GM19467 (cell line): Measurements from ENCODE around the gene ASNSD1.
"Not testable (repeated sequence)": the region's sequence is repeated elsewhere in the genome, so short reads cannot be mapped to it uniquely, and the experiment has no call there.

Experiments used
- ATAC-seq: cut with Tn5 transposase; IDR thresholded peaks from one replicate; pipeline ENCODE4 v1.9.1; 2021; ENCODE audit warnings: mild to moderate bottlenecking, moderate library complexity; ENCODE audit not compliant: unreplicated experiment

Gene ASNSD1

DNA sequence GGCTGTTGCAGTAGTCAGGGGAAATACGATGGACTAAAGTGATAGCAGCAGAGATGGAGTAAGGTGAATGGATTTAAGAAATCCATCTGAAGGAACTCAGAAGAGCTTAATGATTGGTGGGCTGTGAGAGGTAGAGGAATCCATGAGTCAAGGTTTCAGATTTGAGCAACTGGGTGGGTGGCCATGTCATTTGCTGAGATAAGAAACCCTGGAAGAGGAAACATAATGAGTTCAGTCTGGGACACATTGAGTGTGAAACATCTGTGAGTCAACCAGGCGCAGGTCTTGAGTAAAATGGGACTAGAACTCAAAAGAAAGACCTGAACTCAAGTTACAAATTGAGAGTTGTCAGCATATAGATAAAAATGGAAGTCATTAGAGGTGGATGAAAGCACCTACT, 19.7 kb upstream of the ASNSD1 start:
- no peak for ATAC-seq

DNA sequence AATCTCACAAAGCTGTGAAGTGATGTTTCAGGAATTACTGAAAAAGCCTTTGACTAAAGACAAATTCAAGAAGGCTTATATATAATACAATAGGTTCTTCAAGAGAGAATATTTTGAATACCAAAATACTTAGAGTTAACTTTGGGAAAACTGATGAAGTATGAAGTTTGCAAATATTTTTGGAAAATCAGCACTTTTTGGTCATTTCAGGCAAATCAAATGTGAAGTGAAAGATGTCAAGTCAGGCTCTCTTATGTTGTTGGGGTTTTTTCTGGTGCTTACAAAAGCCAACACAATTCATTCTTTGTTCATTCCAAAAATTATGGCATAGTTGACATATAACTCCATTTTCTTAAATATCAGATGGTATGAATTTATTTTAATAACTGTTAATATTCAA, 14.7 kb upstream of the ASNSD1 start:
- ATAC-seq: no peak

DNA sequence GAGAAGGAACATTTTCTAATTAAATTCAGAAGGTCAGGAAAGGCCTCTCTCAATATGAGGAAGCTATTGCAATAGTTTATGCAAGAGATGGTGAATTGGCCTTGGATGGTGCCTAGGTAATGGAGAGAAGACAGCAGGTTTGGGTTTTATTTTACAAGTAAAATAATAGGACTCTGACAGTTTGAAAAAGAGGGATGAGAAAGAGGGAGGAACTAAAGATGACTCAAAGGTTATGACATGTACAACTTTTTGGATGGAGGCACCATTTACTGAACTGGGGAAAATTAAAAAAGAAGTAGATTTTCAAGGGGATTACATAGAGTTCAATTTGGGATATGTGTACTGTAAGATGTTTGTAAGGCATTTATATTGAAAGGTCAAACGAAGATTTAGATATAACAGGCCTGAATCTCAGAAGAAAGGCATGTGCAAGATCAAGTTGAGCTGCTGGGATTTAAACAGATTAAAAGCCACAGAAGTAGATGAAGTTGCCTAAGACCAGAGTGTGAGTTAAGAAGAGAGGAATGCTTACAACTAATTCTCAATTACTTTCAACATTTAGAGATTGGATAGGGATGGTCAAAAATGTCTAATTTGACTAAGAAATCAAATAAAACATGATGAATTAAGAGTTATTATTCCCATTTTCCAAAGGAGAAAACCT, 12.3 kb upstream of the ASNSD1 start:
- no peak for ATAC-seq

DNA sequence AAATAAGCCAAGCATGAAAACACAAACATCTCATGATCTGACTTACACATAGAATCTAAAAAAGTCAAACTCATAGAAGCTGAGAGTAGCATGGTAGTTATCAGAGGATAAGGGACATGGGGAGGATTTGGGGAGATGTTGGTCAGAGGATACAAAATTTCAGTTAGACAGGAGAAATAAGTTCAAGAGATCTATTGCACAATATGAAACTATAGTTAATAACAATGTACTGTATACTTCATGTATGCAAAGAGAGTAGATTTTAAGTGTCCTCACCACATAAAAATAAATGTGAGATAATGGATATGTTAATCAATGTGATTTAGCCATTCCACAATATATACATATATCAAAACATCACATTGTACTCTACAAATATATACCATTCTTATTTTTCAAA, 10.0 kb upstream of the ASNSD1 start:
- no peak for ATAC-seq

DNA sequence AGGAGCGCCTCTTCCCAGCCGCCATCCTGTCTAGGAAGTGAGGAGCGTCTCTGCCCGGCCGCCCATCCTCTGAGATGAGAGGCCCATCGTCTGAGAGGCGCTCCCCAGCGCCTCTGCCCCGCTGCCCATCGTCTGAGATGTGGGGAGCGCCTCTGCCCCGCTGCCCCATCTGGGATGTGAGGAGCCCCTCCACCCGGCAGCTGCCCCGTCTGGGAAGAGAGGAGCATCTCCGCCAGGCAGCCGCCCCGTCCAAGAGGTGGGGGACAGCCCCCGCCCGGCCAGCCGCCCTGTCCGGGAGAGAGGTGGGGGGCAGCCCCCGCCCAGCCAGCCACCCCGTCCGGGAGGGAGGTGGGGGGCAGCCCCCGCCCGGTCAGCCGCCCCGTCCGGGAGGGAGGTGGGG, 7.8 kb upstream of the ASNSD1 start:
- not testable (repeated sequence) for ATAC-seq

DNA sequence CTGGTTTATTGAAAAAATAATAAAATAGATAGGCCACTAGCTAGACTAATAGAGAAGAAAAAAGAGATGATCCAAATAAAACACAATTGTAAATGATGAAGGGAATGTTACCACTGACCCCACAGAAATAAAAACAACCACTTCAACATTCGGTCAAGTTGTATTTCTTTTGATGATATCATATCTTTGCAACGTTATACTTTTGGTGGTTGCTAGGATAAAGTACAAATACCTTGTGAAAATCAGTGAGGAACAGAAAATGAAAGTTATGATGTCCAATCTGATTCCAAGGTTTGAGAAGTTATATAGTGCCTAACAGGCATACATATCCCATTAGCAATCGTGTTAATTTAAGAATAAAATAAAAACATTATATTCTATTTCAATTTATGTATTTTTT, 6.6 kb upstream of the ASNSD1 start:
- no peak for ATAC-seq

DNA sequence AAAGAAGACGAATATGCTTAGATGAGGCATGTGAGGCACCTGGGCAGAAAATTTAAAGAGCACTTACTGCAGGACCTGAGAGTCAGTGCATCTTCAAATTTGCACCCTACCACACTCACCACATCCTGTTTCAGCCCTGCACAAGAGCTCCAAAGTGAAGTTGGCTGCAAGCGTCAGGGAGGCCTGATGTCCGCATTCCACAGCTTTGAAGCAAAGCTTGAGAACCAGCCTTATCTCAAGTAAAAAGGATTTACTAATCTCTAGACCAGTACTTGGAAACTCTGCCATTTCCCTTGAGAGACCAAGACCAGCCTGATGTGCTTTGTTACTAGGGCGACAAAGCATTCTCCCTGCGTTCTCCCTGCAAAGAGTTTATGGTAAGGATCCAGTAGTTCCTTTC, 3.4 kb upstream of the ASNSD1 start:
- peak; percentile 37 for ATAC-seq

DNA sequence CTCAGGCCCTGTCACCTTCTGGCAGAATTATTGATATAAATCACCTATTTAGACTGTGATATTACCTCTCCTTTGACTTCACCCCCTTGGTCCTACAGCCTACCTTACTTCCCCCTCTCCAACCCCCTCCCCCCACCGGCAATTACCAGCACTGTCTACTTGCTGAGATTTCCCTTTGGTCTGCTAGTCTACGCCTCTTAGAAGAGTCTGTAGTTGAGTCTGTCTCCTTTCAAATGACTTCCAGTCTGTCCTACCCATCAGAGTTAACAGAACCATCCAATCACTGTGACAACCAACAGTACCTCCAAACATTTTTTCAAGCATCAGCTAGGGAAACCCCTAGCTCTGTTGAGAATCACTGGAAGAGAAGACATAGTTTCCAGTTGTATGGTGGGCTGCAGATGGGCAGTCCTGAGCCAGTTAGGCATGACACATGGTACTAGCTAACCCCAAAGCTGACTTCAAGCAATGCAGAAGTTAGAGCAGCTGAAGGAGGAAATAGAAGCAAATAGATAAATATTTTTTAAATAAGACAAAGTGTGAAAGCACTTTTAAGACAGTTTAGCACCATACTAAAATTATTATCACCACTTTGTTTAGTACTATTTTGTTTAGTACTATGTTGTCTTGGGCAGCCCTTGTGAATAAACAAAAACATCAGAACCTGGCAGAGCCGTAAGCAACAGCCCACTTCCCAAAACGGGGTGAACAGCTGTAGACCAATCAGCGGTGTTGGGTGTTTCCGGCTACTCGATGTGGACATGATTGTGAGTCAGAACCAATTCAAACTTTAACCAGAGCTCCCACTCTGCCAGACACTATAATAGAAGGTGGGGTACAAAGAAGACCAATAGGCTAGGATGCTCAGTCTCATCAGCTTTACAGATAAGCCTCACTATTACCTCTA, 2.7 kb upstream of the ASNSD1 start:
- ATAC-seq: no peak

DNA sequence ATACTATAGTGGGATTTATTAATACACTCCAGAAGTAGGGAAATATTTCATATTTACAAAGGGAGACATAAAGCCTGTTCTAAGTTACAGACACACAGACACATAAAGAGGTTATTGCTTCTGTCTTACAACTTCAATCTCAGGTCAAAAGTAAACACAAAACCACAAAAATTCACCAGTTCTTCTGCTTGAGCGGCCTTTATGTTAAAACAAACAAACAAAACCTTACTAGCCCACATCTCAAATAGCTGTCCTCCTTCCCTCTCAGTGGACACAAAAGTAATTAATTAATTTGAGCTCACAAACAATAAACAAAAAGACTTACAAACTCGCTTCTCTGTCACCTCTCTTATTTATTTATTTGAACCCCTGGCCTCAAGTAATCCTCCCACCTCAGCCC, 1.5 kb upstream of the ASNSD1 start:
- no peak for ATAC-seq

DNA sequence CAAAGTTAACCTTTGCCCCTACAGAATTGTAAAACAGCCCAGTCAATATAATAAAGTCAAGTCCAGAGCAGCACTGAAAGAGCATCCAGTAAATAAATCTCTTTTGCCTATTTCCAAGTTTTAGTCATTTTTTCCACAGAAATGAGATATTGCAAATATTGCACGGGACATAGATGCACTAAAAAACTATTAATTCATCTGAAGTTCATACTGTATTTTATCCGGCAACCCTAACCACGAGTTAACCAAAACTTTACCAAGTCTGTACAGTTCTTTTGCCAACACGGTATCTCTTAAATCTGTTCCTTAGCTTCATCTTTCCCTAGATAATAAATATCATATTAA, 484 bp upstream of the ASNSD1 start:
- no peak for ATAC-seq

DNA sequence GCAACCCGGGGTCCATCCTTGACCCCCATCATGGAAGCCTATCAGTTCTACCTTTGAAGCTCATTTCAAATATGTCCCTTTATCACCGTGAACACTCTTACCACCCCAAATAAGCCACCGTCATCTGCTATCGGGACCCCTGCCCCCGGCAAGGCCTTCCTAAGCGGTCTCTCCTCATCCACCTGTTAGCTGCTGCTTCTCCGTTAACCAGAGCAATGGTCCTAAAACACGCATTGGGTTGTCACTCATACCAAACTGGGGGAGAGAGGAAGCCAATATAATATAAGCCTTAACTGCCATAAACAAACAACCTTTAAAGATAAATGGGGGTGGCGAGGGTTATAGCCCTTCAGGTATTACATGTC, 680 bp downstream of the ASNSD1 start:
- no peak for ATAC-seq

DNA sequence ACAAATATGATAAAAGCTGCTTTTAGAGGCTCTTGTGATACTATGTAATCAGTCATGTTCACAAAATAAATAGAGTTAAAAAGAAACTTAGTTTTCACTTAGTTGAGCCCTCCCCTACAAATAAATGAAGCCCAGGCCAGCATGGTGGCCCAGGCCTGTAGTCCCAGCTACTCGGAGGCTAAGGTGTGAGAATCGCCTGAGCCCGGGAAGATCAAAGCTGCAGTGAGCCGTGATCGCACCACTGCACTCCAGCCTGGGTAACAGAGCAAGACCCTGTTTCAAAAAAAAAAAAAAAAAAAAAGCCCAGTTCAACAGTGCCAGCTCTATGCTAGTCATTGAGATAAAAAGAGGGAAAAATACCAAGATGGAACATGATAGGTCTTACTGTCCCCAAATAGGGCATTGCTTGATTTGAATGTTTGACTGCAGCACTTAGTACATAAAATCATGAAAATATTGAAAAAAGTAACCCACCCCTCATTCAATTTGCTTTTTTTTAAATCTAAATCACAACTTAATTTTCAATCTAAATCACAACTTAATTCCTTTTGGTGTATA, 1.5 kb downstream of the ASNSD1 start:
- no peak for ATAC-seq

DNA sequence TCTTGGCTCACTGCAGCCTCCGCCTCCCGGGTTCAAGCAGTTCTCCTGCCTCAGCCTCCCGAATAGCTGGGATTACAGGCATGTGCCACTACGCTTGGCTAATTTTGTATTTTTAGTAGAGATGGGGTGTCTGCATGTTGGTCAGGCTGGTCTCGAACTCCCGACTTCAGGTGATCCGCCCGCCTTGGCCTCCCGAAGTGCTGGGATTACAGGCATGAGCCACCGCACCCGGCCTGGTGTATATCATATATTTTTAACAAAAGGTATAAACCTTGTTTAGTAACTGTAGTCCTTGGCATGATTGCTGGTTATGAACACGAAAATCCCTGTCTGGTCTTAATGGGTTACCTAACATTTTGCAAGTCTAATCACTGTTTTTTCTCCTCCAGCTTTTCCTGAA, 2.1 kb downstream of the ASNSD1 start:
- not testable (repeated sequence) for ATAC-seq

DNA sequence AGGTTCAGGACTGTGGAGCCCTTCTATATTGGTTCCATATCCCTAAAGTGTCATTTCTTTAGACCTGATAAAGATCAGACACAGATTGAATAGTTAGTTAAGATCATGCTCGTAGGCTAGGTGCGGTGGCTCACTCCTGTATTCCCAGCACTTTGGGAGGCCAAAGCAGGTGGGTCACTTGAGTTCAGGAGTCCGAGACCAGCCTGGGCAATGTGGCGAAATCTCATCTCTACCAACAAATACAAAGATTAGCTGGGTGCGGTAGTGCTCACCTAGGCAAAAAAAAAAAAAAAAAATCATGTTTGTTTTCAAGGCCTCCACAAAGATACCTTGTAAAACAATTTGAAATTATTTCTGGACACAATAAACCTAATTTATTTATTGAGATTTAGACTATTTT, 8.7 kb downstream of the ASNSD1 start:
- ATAC-seq: no peak

DNA sequence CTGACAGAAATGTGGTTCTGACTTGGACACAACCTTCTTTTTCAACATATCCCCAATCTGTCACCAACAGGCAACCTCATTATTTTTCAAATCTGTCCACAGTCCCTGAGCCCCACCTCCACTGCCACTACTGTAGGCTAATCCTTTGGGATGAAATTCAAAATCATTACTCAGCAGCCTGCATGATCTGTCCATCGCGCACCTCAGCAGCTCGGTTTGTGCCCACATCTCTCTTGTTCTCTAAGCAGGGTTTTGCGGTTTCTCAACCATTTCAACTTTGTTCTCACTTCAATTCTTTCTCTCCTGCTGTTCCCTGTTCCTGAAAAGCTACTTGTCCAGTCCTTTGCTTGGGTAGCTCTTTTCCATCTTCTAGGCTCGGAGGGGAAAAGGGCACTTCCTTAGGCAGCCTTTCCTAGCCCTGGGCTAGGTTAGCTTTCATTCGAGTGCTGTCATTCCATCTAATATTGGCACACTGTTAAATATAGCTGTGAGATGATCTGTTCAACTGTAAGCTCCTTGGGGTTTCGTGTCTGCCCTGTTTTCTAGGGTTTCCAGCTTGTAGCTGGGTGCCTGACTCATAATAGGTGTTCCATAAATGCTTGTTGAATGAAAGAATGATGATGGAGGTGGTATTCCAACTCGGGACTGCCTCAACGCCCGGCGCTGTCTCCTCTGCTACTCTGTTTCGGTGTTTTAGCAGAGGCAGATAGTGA, 12.6 kb downstream of the ASNSD1 start:
- ATAC-seq: no peak

DNA sequence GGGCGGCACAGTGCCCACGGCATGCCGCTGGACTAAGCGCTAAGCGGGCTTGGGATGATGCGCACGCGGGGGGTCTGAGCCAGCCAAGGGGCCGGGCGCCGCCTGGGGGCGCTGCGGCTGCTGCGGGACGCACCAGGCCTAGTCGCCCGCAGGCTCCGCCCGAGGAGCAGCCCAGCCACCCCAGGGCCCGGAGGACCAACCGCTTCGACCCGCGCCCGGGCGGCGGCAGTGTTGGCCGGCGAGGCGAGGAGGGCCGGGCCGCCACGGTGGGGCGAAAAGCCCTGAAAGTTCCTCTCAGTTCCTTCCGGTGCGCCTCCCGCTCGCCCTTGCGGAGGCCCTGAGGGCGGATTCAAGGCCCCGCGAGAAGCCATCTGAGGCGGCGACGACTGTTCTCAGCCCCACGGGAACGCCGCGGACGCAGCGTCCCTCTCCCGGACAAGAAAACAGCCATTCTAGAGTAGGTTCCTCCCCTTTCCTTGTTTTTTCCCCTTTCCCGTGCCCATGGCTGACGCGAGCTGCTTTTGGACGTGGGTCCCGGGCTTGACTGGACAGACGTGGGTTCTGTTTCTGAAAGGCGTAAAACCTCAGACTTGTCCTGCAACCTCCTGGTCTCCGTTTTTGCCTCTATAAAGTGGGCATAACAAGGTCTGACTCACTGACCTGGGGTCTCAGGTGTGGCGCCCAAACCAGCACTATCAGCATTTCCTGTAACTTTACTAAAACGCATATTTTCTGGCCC, 13.3 kb downstream of the ASNSD1 start, which contains the start of gene ANKAR:
TSS of gene ANKAR (plus strand) at position 297 of the 739 bp plus-strand sequence. CDS start 1,821 bp downstream, outside the sequence.
- peak; percentile 97 for ATAC-seq

DNA sequence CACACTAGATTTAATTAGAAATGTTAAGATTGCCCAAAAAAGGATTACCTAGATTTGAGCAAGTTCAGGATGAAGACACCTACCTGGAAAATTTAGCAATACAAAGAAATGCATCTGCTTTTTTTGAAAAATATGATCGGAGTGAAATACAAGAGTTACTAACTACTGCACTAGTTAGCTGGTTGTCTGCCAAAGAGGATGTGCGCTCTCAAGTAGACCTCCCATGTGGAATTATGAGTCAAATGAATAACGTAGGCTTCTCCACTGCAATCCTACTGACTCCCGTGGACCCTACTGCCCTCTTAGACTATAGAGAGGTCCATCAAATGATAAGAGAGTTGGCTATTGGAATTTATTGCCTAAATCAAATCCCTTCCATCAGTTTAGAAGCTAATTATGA, 15.2 kb downstream of the ASNSD1 start:
- no peak for ATAC-seq

DNA sequence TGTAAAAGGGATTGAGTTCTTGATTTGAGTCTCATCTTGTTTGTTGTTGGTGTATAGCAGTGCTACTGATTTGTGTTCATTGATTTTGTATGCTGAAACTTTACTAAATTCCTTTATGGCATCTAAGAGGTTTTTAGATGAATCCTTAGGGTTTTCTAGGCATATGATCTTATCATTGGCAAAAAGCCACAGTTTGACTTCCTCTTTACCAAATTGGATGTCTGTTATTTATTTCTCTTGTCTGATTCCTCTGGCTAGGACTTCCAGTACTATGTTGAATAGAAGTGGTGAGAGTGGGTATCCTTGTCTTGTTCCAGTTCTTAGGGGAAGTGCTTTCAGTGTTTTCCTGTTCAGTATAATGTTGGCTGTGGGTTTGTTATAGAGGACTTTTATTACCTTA, 18.0 kb downstream of the ASNSD1 start:
- ATAC-seq: no peak

DNA sequence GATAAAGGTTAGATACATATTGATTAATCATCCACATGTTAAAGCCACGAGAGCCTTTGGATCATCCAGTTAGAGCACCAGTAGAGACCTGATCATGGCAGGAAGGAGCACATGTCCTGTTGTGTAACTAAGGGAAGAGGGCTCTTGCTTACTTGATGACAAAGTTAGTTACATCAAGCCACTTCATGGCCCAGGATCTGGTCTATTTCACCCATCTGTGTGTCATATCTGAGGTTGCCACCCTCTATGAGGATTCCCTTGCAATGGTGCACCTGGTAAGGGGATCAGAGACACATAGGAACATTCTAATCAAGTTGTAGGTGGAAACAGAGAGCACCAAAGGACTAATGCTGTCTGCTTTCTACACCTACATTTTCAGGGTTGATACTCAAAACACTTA, 19.9 kb downstream of the ASNSD1 start:
- ATAC-seq: no peak

DNA sequence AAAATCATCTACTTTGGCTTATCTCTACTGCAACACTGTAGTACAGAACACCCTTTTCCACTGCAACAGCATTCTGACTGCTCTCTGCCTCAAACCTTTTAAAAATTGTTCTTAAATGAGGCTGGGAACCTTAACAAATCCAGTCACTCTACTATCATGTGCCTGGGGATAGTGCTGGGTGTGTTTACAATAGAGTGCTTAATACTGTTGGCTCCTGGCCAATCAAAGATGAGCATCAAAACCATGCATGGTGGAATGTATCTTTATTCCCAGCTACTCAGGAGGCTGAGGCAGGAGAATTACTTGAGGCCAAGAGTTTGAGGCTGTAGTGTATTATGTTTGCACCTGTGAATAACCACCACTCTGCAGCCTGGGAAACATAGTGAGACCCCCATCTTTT, 20.6 kb downstream of the ASNSD1 start:
- no peak for ATAC-seq

DNA sequence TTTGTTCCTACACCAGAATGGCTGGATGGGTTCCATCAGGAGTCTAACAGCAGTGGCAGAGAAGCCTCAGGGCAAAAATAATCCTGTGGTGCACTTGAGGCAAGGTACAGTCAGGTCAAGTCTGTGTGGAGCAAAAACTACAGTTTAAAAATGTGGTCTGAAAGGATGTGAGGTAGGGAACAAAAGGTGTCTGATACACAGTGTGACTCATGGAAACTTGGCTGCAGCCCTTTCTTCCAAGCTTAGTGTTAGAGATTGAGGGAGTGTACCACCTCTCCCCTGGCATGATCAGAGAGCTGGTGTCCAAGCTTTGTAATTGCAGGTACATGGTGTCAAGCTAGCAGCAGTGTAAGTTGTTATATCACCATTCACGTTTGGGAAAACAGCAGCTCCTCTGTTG, 22.1 kb downstream of the ASNSD1 start:
- ATAC-seq: no peak
